Panc1 (cell line): ENCODE results near the gene UPK1A. TPM values are rescaled to one million over a fixed set of nuclear protein-coding genes. Genes with fewer than 3 reads are reported as not detected.
"Not testable (repeated sequence)": the region's sequence is repeated elsewhere in the genome, so short reads cannot be mapped to it uniquely, and the experiment has no call there.

ENCODE experiments used
- ATAC-seq: fragments of 200-7000 bp; cut with Tn5 transposase; 2 replicates; pipeline ENCODE4 v1.9.1; 2020; ENCODE audit warnings: mild to moderate bottlenecking, moderate library complexity
- BruUV-seq: library from RNA; stranded (reverse); fragments of 400-500 nt; replicated peaks from 2 replicates; lab custom pipeline; 2021; lab: Mats Ljungman, UMichigan
- CTCF ChIA-PET: fragments of 300-600 bp; sonication (Branson Sonifier 250); formaldehyde crosslinking; loops from one replicate; lab custom pipeline; 2022; ENCODE audit warnings: antibody characterized with exemption; lab: Charles Lee
- POLR2A ChIA-PET: fragments of 300-600 bp; sonication (Branson Sonifier 250); formaldehyde crosslinking; loops from one replicate; lab custom pipeline; 2022; ENCODE audit warnings: antibody characterized with exemption; lab: Charles Lee
- DNase-seq: peaks from one replicate; pipeline ENCODE4 v3.0.0-alpha.2; 2010; ENCODE audit warnings: low read depth, low spot score
- H3K27ac ChIP-seq: 2 replicates; pipeline ENCODE4 v1.5.1; 2011; ENCODE audit warnings: mild to moderate bottlenecking, low read length, inconsistent platforms
- H3K27me3 ChIP-seq: fragments of 200-500 bp; sonication (Bioruptor generic); 2 replicates; pipeline ENCODE4 v1.6.0; 2014; ENCODE audit warnings: low read length, inconsistent platforms; ENCODE audit not compliant: control insufficient read depth, insufficient read depth
- H3K36me3 ChIP-seq: fragments of 200-500 bp; sonication (Bioruptor generic); 2 replicates; pipeline ENCODE4 v1.5.1; 2014; ENCODE audit warnings: inconsistent platforms, mild to moderate bottlenecking, low read length, moderate library complexity; ENCODE audit not compliant: control insufficient read depth, insufficient read depth
- H3K4me1 ChIP-seq: 2 replicates; pipeline ENCODE4 v1.5.1; 2011; ENCODE audit warnings: inconsistent platforms, mild to moderate bottlenecking, low read length, moderate library complexity; ENCODE audit not compliant: control insufficient read depth, insufficient read depth
- H3K4me3 ChIP-seq, 2 experiments: 2 replicates each; pipeline ENCODE4 v1.5.1; 2011 to 2012; ENCODE audit warnings: low read depth in 2 of 2, low read length in 2 of 2, mild to moderate bottlenecking in 2 of 2, inconsistent platforms in 1 of 2, moderate library complexity in 1 of 2
- H3K9me3 ChIP-seq: fragments of 200-500 bp; sonication (Bioruptor generic); 2 replicates; pipeline ENCODE4 v1.5.1; 2014; ENCODE audit warnings: low read depth, mild to moderate bottlenecking, inconsistent platforms, low read length, moderate library complexity; ENCODE audit not compliant: control insufficient read depth, insufficient read depth
- POLR2AphosphoS5 ChIP-seq: IDR thresholded peaks from 2 replicates; pipeline ENCODE4 v1.6.1; 2012; ENCODE audit warnings: mild to moderate bottlenecking, low read depth, low read length, moderate library complexity
- SIN3A ChIP-seq: IDR thresholded peaks from 2 replicates; pipeline ENCODE4 v1.6.1; 2012; ENCODE audit warnings: low read depth, mild to moderate bottlenecking, low read length, moderate library complexity, borderline replicate concordance; ENCODE audit not compliant: insufficient read depth
- TCF7L2 ChIP-seq: IDR thresholded peaks from 2 replicates; pipeline ENCODE4 v1.6.1; 2011; ENCODE audit warnings: mild to moderate bottlenecking, low read depth, low read length, inconsistent platforms
- in situ Hi-C: cut with HindIII; loops from 2 replicates; pipeline ENCODE4 v1.10.0; 2016; ENCODE audit warnings: low sequenced_read_pairs, low pct_unique_long_range_greater_than_20kb
- intact Hi-C: fragments of 100-400 bp; cut with micrococcal nuclease; formaldehyde crosslinking; loops from one replicate; pipeline ENCODE4 v1.10.0; 2022; ENCODE audit not compliant: unreplicated experiment
- total RNA-seq: library from RNA; stranded (reverse); gene quantifications from one replicate; pipeline ENCODE4 v1.2.1, GENCODE V29; 2021; ENCODE audit not compliant: unreplicated experiment
- TF ChIP-seq, protein P1 (sequence below), 2 experiments: IDR thresholded peaks; 2 replicates each; pipeline ENCODE4 v1.6.1; 2011 to 2012; ENCODE audit warnings: low read depth in 2 of 2, control low read depth in 1 of 2, low read length in 1 of 2, mild to moderate bottlenecking in 1 of 2, moderate library complexity in 1 of 2; ENCODE audit not compliant: insufficient read depth in 1 of 2
- TF ChIP-seq, protein P2 (sequence below): fragments of 450-650 bp; IDR thresholded peaks from 2 replicates; pipeline ENCODE4 v1.5.1; 2017; ENCODE audit warnings: mild to moderate bottlenecking

Gene UPK1A
- total RNA-seq, 1 experiment from 2014 or later = 0.67 TPM

DNA sequence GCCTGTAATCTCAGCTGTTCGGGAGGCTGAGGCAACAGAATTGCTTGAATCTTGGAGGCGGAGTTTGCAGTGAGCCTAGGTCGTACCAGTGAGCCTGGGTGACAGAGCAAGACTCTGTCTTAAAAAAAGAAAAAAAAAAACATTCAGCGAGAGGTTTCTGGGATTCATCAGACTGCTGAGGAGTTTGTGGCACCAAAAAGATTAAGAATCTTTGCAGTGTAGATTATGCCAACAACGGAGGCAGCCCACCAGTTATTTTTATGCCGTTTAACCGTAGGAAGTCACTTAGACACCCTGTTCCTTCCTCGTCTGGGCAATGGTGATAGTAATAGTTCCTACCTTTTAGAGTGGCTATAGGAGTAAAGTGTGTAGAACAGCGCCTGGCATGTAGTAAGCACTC is 15.7 kb upstream of the UPK1A start:
- BruUV-seq = no TSS peak
- in situ Hi-C loops = no loop called here
- H3K9me3 ChIP-seq = no peaks in the 10 kb centered on the region
- DNase-seq (no peak), ATAC-seq (no peak)
- TF ChIP-seq POLR2AphosphoS5 = no peak
- no peak for TF ChIP-seq SIN3A
- TF ChIP-seq, protein P1, sequence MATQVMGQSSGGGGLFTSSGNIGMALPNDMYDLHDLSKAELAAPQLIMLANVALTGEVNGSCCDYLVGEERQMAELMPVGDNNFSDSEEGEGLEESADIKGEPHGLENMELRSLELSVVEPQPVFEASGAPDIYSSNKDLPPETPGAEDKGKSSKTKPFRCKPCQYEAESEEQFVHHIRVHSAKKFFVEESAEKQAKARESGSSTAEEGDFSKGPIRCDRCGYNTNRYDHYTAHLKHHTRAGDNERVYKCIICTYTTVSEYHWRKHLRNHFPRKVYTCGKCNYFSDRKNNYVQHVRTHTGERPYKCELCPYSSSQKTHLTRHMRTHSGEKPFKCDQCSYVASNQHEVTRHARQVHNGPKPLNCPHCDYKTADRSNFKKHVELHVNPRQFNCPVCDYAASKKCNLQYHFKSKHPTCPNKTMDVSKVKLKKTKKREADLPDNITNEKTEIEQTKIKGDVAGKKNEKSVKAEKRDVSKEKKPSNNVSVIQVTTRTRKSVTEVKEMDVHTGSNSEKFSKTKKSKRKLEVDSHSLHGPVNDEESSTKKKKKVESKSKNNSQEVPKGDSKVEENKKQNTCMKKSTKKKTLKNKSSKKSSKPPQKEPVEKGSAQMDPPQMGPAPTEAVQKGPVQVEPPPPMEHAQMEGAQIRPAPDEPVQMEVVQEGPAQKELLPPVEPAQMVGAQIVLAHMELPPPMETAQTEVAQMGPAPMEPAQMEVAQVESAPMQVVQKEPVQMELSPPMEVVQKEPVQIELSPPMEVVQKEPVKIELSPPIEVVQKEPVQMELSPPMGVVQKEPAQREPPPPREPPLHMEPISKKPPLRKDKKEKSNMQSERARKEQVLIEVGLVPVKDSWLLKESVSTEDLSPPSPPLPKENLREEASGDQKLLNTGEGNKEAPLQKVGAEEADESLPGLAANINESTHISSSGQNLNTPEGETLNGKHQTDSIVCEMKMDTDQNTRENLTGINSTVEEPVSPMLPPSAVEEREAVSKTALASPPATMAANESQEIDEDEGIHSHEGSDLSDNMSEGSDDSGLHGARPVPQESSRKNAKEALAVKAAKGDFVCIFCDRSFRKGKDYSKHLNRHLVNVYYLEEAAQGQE (IDR thresholded peaks at IDR 0.05; ENCODE audit: insufficient read depth in 1 of 2, low read depth in 2 of 2, low read length in 1 of 2) = no peak
- TF ChIP-seq, protein P2, sequence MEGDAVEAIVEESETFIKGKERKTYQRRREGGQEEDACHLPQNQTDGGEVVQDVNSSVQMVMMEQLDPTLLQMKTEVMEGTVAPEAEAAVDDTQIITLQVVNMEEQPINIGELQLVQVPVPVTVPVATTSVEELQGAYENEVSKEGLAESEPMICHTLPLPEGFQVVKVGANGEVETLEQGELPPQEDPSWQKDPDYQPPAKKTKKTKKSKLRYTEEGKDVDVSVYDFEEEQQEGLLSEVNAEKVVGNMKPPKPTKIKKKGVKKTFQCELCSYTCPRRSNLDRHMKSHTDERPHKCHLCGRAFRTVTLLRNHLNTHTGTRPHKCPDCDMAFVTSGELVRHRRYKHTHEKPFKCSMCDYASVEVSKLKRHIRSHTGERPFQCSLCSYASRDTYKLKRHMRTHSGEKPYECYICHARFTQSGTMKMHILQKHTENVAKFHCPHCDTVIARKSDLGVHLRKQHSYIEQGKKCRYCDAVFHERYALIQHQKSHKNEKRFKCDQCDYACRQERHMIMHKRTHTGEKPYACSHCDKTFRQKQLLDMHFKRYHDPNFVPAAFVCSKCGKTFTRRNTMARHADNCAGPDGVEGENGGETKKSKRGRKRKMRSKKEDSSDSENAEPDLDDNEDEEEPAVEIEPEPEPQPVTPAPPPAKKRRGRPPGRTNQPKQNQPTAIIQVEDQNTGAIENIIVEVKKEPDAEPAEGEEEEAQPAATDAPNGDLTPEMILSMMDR = no peak
- no peak for TF ChIP-seq TCF7L2
- H3K27me3 ChIP-seq = no peaks in the 10 kb centered on the region
- H3K27ac ChIP-seq = no peak overlapping the region
- H3K4me3 ChIP-seq = no peak overlapping the region
- intact Hi-C loops = no loop called here
- peaks cover 15% of the 10 kb centered on the region for H3K36me3 ChIP-seq
- CTCF ChIA-PET = no interaction called here
- H3K4me1 ChIP-seq = 0 out of 2 replicates have a peak, but pooled peaks cover 6% of the 10 kb centered on the region
- POLR2A ChIA-PET = no interaction called here

GRCh38 chr19:35654828-35655227 is 11.5 kb upstream of the UPK1A start:
- ATAC-seq, intact Hi-C loops, H3K4me3 ChIP-seq, BruUV-seq, in situ Hi-C loops, H3K9me3 ChIP-seq, DNase-seq, H3K27ac ChIP-seq, H3K4me1 ChIP-seq, H3K27me3 ChIP-seq: not testable (repeated sequence)
- ChIA-PET CTCF (interaction anchor here (0.6 kb wide), 1 partner anchor 144 kb away, joined by 3 read pairs; no protein-coding TSS in a partner anchor), POLR2A (interaction anchor here (0.6 to 0.7 kb wide), 2 partner anchors 43 to 97 kb away, joined by 3 to 4 read pairs; no protein-coding TSS in a partner anchor)
- H3K36me3 ChIP-seq = peaks cover 24% of the 10 kb centered on the region

GRCh38 chr19:35655600-35655999 is 10.7 kb upstream of the UPK1A start:
- ATAC-seq = no peak
- Histone ChIP-seq H3K9me3 (no peaks in the 10 kb centered on the region), H3K4me3 (no peak overlapping the region), H3K4me1 (no peaks in the 10 kb centered on the region), H3K27ac (no peak overlapping the region), H3K36me3 (peaks cover 24% of the 10 kb centered on the region), H3K27me3 (no peaks in the 10 kb centered on the region)
- POLR2A ChIA-PET = interaction anchor here (0.6 to 0.7 kb wide), 4 partner anchors 7 to 681 kb away, joined by 3 to 9 read pairs (median 6); no protein-coding TSS in a partner anchor
- intact Hi-C loops (no loop called here), in situ Hi-C loops (no loop called here)
- no TSS peak for BruUV-seq
- CTCF ChIA-PET = interaction anchor here (0.5 kb wide), 1 partner anchor 90 kb away, joined by 4 read pairs; the partner anchor contains the start of genes PSENEN and U2AF1L4
- no peak for TF ChIP-seq POLR2AphosphoS5
- TF ChIP-seq, protein P1 (IDR thresholded peaks at IDR 0.05; ENCODE audit: insufficient read depth in 1 of 2, low read depth in 2 of 2, low read length in 1 of 2) = no peak
- no peak for TF ChIP-seq TCF7L2
- TF ChIP-seq, protein P2 = no peak
- no peak for TF ChIP-seq SIN3A
- DNase-seq = no peak
